NK-92 (cell line): ENCODE data around the gene GRIP1.

Source experiments
- DNase-seq: peaks from one replicate; lab custom pipeline; 2025; ENCODE audit not compliant: unreplicated experiment; lab: John Stamatoyannopoulos, UW

The GRIP1 gene

DNA sequence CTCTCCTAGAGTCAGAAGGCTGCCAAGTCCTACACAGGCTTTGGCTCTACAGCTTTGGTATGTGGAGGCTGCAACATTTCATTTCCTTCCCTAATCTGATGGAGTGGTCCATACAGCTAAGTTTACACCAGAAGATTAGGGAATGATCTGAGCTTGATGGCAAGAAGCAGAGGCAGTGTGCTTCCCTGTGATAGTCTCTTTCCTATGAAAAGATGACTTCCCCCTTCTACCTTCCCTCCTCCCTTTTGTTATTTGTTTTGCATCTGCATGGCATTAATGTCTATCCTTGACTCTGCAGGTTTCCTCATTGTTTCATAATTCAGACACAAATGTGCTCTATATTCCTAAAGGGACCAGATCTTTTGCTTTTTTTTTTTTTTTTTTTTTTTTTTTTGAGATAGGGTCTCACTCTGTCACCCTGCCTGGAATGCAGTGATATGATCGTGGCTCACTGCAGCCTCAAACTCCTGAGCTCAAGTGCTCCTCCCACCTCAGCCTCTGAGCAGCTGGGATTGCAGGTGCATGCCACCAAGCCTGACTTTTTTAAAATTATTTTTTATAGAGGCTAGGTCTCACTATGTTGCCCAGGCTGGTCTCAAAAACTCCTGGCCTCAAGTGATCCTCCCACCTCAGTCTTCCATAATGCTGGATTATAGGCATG, 76.3 kb downstream of the GRIP1 start:
- no peak for DNase-seq

DNA sequence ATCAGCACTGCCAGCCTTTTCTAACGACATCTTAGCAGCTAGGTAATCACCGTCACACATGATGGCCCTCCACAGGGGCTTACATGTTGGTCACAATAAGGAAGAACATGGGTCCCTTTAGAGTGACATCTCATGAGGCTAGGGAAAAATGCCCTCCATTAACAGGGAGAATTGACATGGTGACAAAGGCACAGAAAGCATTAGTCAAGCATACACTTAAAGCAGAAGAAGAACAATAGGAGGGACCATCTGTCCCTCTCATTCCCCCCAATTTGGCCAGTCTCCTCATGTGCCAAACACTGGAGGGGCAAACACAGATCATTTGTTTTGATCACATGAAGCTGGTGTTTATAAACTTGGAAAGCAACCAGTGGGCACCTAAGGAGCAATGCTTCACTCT, 78.0 kb downstream of the GRIP1 start:
- DNase-seq, result no peak

DNA sequence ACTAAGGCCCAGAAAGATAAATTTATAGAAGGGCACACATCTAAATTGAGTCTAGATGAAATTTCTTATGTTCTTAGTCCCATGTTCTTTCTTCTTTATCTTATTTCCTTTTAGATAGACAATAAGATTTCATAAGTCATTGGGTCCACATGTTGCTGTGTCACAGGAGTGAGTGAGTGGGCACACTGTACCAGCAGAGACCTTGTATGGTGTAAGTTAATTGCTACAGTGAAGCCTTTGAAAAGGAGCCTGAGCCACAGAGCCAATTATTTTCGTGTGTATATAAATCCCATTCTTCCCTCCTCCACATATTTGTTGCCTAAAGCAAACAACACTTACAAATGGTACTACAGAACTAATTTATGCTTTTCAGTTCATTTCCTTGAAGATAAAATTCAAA, 79.1 kb downstream of the GRIP1 start:
- no peak for DNase-seq

DNA sequence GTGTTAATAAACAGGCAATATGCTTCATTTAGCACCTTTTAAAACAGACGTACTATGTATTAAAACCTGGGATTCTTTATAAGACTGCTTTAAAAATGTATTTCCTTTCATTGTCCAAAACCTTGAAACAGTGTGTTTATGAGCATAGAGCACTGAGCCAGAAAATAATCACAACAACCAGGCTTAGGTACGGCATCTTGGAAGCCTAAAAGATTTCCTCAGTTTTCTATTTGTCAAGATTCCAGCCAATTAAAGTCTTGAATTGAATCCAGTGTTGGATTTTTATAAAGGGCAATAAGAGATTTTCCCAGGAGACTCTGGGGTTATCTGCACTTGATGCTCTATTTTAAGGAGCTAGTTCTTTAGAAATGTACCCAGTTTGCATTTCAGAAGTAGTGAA, 80.3 kb downstream of the GRIP1 start:
- DNase-seq, result no peak

DNA sequence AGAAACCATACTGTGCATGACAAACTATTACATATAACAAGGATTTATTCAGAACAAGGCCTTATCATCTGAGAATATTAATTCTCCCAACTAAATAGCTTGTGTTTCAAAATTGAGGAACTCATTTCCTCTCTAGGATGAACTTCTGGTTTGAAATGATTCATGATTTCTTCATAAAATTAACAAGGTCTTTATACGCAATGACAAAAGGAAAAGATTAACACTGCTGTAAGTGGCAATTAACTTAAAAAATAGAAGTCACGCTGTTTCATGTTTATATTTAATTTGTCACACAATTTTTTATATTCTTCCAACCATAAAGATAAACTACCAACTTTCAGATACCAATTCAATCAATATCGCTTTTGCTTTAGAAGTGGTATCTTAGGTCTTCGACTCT, 80.8 kb downstream of the GRIP1 start:
- no peak for DNase-seq

DNA sequence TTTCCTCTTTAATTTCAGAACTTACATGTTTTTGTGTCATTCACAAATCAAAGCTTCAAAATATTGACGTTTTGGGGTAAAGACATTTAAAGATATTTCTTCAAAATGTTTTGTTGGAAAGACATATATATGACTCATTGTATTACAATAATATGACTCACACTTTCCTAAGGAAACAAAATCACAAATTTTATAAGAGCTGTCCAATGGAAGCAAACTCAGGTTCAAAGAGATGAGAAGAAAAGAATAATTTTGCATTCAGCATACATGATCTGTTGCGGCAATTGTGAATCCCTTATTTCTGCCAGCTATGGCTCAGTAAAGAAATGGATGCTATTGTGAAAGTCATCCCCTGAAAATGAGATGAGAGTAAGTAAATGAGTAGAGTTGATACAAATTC, 82.7 kb downstream of the GRIP1 start:
- DNase-seq, result no peak

DNA sequence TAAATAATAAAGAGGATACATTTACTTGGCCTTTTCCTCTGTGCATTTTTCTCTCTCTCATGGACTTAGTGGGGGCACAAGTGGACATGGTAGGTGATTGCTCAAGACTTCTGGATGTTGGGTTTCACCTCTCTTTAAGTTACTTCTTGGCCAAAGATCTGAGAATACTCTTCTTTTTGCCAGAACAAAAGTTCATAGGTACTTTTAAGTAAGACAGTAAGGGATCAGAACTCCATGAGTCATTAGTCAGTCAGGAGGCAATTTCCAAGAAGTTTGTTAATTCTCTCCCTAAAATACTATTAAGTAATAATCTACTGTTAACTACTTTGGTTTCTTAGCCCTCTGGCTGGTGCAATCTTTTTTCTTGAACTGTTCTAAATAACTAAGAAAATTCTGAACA, 84.2 kb downstream of the GRIP1 start:
- DNase-seq, result no peak

DNA sequence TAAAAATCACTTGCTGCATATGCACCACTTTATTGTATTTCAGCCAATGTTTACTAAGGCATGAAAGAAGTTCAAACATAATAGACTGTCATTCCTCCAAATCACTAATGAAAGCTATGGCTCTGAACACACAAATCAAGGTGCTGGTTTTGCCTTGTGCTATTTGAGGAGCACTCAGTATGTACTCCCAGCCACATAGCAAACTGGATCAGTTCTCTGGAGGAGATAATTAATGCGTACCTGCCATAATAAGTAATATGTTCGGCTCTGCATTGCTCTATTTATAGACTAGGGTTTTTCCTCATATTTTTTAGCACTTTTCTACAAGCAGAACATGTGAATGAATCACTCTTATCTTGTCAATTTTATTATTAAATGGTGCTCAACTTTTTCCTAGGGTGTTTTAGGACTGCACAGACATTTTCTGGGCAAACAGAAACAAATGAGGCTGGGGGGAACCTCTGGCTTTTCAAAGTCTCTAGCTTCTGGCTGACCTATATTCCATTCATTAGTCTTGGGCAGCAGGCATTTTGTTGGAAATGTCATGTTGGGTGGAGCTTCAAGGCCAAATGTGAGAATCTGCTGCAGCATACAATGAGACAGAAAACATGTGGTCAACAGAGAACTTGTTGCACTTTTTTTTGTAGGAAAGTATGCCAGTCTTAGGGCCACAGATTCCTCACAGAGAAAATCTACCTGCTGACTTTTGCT, 88.4 kb downstream of the GRIP1 start:
- DNase-seq, result no peak

DNA sequence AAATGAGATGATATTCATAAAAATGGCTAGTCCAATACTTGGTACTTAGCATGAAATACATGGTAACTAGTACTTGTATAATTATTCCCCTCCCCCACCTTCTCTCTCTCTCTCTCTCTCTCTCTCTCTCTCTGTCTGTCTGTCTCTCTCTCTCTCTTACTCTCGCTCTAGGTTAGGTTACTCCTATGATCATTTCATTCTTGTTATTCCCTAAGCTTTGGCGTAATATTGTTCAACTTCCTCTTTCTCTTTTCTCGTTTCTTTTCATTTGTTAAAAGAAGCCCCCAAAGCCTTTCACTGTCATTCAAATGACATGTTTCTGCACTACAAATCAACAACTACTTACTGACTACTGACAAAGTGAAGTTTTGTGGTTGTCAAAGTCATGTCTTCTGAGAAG, 89.8 kb downstream of the GRIP1 start:
- DNase-seq, result no peak

DNA sequence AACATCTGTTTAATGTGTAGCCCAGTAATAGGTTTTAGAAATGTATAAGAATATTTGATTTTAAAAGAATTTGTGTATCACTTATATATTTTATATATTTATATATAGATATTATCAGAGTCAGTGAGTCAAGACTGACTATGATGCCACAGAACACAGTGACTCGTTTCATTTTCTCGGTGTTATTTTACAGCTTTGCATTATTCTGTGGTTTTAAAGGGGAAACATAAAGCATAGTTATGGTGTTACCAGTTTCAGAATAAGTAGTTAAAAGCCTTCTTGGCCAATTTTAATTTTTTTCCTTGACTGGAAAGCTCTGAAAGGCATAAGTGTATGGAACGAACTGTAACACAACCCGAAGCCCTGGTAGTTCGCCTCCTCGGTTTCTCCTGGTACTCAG, 91.0 kb downstream of the GRIP1 start:
- no peak for DNase-seq

DNA sequence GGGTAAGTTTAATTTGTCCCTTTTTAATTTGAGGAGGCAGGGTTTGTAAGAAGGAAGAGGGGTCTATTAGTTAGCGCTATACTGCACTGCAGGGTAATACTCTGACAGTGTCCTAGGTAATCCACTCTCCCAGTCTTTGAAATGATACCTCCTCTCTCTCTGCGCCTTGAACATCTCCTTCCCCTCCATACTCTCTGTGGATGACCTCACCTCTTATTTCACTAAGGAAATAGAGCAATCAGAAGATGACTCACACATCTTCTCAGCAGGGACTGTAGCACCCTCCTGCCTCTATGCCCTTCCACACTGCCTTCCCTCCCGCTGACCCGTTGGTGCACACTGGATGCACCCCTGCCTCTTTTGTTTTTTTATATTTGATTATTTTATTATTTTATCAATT, 94.2 kb downstream of the GRIP1 start:
- DNase-seq, result no peak

DNA sequence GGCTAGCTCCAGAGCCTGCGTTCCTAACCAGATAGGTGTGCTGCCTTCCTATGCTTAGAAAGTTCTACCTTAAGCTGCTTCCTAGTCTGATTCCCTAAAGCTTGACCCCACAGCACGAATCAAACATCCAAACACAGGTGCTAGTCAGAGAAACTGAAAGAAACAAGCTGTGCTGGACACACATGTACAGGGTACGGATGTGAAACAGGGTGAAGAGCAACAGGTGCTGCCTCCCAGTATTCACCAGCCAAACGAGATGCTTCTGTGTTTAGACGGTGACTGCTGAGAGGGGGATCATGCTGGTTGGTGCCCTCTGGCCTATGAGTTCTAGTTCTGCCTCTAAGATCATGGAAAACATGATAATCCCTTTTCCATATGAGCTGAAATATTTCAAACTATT, 105.3 kb downstream of the GRIP1 start:
- no peak for DNase-seq

DNA sequence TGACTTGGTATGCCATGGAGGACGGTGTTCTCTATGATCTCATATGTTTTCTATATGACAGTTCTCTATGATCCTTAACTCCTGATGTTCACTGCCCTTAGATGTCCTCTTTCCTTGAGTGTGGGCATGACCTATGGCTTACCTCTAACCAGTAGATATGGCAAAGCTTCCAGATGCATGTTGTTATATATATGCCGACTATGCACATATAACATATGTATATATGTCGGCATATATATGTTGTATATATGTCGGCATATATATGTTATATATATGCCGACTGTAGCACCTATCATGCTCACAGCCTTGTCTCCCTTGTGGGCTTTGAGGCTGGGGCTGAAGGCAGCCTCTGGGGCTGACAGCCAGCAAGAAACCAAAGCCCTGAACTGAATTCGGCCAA, 106.0 kb downstream of the GRIP1 start:
- DNase-seq, result no peak

DNA sequence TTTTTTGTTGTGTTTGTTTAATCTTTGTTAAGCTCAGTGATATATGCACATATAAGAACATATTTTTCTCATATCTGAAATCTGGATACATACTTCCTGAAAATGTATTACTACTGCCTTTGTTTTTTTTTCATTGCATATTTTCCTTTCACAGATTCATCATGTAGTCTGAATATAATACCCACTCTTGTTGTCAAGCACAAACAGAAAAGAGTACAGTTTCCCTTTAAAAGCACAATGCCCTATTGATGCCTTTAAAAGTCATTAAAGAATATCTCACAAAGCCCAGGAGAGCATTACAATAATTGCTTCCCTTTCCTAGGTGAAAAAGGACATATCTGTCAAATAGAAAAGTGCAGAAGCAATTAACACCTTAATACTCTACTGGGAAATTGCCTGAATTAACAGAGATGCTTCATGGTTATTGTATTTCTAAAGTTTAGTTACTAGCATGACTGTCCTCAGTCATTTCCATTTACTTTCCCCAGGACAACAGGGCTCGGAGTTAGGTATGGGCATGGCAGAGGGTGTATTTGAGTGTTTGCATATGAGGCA, 107.4 kb downstream of the GRIP1 start:
- DNase-seq, result no peak

DNA sequence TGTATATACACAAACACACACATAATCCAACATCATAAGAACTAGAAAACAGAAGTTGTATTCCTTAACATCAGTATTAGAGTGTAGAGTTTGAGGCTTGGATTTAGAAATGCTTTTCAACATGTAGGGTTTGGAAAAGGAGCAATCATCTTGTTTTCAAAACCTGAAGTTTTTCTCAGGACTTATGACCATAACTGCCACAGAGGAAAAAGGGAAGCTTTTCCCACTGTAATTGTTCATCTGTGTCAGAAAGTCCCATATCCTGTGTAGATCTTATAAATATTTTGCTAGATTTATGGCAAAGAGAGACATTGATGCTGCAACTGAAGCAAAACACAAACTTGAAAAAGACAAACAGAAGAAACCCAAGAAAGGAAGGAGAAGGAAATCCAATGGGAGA, 115.7 kb downstream of the GRIP1 start:
- DNase-seq, result no peak

DNA sequence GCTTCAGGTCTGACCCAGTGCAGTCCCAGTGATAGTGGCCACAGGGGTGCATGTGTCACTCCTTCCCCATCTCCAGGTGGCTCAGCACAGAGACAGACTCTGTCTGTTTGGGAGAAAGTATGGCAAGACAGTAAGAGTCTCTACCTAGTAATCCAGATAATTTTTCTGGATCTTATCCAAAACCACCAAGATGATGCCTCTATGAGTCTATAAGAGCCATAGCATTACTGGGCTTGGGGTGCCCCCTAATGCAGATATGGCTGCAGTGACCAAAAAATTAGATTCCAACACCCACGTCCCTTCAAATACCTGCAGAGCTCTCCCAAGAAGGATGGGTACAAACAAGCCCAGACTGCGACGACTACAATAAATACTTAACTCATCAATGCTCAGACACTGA, 123.8 kb downstream of the GRIP1 start:
- DNase-seq, result no peak

DNA sequence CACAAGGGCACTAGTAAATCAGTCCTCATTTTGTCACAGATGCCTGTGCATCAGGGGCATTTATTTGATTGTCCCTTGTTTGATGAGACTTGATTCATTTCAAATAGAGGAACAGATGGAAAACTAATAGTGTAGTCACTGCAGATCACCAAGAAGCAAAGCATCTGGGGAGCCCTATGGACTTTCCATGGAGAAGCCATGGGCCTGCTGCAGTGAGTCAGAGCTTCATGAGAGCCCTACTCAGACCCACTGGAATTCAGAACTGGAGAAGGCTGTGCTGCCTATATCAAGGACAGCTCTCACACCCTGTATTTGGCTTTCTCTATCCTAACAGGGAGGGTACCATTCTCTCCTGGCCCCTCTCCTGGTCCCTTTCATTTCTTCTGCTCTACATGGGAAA, 126.2 kb downstream of the GRIP1 start:
- no peak for DNase-seq

DNA sequence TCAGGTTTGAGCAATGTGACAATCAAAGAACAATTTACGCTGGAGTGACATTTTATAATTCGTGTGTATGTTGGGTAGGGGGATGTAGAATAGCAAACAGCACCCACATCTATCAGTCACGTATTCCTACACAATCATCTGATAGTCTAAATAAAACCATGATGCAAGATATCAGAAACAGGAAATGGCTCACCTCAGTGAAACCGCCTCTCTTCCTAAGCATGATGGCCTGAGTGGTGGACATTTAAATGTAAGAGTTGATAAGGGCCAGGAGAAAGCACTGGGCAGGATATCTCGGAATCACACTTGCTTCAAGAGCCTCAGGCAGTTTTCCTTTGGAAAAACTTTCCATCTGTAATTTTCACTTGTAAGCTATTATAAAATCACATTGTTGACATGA, 128.2 kb downstream of the GRIP1 start:
- no peak for DNase-seq

DNA sequence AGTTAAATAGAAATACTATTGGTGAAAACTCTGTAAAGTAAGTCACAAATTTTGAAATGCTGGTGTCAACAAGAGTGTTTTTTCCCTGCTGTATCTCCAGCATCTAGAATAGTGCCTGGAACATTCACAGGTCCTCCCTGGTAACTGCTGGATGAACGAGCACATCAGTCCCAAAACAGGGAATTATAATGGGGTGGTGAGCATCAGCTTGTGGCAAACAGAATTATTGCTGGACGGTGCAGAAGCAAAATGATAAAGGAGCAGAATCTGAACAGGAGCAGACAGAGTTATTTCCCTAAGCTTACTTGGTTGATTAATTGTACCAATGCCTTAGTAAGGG, 129.9 kb downstream of the GRIP1 start:
- DNase-seq, result no peak

DNA sequence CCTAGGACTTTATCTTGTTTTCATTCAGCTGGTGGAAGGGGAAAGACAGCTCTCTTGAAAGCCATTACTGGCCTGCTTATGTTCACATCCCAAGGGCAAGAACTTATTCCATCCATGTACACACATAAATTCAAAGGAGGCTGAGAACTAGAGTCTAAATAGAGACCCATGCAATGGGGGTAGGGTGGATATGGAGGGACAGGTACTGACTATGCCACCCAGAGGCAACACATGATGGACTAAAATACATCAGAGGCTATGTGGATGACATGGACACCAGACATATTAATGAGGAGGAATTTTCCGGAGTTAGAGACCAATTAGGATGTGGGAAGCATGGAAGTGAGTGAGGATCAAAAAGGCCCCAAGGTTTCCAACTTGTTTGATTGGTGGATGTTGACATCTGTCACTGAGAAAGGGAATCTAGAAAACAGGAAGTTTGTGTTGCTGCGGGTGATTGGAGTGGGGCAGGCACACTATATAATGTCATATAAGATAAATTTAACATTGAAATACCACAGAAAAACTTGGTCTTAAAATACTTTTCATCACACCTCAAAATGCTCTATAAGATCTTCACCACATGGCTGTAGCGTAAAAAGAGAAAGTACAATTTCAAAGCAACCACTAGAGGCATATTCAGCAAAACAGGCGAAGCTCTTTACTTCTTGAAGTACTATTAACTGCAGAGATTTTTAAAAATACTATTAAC, 130.4 kb downstream of the GRIP1 start:
- no peak for DNase-seq

DNA sequence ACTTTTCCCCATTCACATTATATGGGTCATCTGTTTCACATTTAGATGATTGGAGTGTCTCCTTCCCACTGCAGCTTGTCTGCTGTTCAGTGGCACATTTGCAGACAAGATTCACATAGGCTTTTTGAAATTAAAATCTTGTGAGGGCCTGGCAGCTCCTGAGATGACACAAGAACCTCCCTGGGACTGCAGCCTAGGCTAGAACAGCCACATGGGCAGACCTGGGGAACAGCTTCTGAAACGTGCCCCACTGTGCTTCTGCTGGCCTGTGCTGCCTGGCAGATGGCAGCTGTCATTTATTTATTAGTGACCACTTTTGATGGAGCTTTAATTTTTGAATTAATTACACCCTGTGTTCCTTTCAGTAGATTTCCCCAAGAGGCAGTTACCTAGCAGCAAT, 137.4 kb downstream of the GRIP1 start:
- no peak for DNase-seq

DNA sequence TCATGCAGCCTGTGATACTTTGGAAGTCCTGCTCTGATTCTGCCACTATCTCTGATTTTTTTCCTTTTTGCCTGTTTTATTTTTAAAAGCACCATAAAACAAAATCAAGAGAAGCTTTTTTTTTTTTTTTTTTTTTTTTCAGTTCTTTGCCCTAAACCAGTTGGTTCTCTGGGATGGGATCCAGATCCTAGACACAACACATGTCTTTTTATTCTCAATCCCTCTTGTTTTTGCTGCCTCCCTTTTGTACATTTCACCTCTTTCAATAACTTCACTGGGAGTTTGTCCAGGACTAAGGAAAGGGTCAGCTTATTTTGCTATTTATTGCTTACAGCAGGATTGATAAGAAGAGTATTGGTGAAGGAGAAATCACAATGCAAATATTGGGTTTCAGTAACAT, 139.4 kb downstream of the GRIP1 start:
- no peak for DNase-seq
